ENCODE data around the gene JSRP1.

Gene JSRP1

GRCh38 chr19:2261438-2262172, 5.4 kb upstream of the JSRP1 start:
- peak; percentile 43; the same call in 1 of the 2 replicates for TF ChIP-seq CTCF (IDR thresholded peaks at IDR 0.05; ENCODE audit: low read length)
- TF ChIP-seq EZH2 (IDR thresholded peaks at IDR 0.05; ENCODE audit: borderline replicate concordance, low read length): no peak
- Histone ChIP-seq H3K9me3 (ENCODE audit: low read length) (no peaks in the 10 kb centered on the region), H3K9ac (ENCODE audit: low read length) (no peak overlapping the region), H3K27ac (ENCODE audit: low read depth, low read length, poor library complexity, severe bottlenecking) (peak overlapping the region; percentile 28), H3K79me2 (ENCODE audit: insufficient read depth, low read length) (no peaks in the 10 kb centered on the region), H3K36me3 (ENCODE audit: insufficient read depth, low read length) (no peaks in the 10 kb centered on the region), H3K27me3 (ENCODE audit: insufficient read depth, low read length) (no peaks in the 10 kb centered on the region), H2AFZ (ENCODE audit: low read length) (no peak overlapping the region), H3F3A (ENCODE audit: insufficient read depth, low read length) (no peaks in the 10 kb centered on the region), H3K4me1 (ENCODE audit: insufficient read depth, low read length, severe bottlenecking) (peaks cover 34% of the 10 kb centered on the region), H3K4me2 (ENCODE audit: low read length) (no peak overlapping the region), H3K9me2 (ENCODE audit: low read depth, low read length) (no peaks in the 10 kb centered on the region), H3K4me3 (ENCODE audit: low read depth, low read length, poor library complexity, severe bottlenecking) (no peak overlapping the region), H4K20me1 (ENCODE audit: insufficient read depth, low read length) (no peaks in the 10 kb centered on the region)

- Histone ChIP-seq H3K9ac (ENCODE audit: low read length) (no peak overlapping the region), H3K4me3 (ENCODE audit: low read depth, low read length, poor library complexity, severe bottlenecking) (no peak overlapping the region), H3K27ac (ENCODE audit: low read depth, low read length, poor library complexity, severe bottlenecking) (peak overlapping the region; percentile 31), H3K36me3 (ENCODE audit: insufficient read depth, low read length) (no peaks in the 10 kb centered on the region), H4K20me1 (ENCODE audit: insufficient read depth, low read length) (no peaks in the 10 kb centered on the region), H3K9me2 (ENCODE audit: low read depth, low read length) (no peaks in the 10 kb centered on the region), H2AFZ (ENCODE audit: low read length) (no peak overlapping the region), H3K27me3 (ENCODE audit: insufficient read depth, low read length) (no peaks in the 10 kb centered on the region), H3K9me3 (ENCODE audit: low read length) (no peaks in the 10 kb centered on the region), H3F3A (ENCODE audit: insufficient read depth, low read length) (no peaks in the 10 kb centered on the region), H3K4me1 (ENCODE audit: insufficient read depth, low read length, severe bottlenecking) (peaks cover 35% of the 10 kb centered on the region), H3K4me2 (ENCODE audit: low read length) (no peak overlapping the region), H3K79me2 (ENCODE audit: insufficient read depth, low read length) (no peaks in the 10 kb centered on the region)
- TF ChIP-seq CTCF (IDR thresholded peaks at IDR 0.05; ENCODE audit: low read length) (no peak), EZH2 (IDR thresholded peaks at IDR 0.05; ENCODE audit: borderline replicate concordance, low read length) (no peak)
Observed at GRCh38 chr19:2260341-2260805, 4.2 kb upstream of the JSRP1 start.

- no peak for TF ChIP-seq EZH2 (IDR thresholded peaks at IDR 0.05; ENCODE audit: borderline replicate concordance, low read length)
- no peak overlapping the region for H3K4me2 ChIP-seq (ENCODE audit: low read length)
- H3K9me3 ChIP-seq (ENCODE audit: low read length): no peaks in the 10 kb centered on the region
- H3K9me2 ChIP-seq (ENCODE audit: low read depth, low read length): no peaks in the 10 kb centered on the region
- no peaks in the 10 kb centered on the region for H3F3A ChIP-seq (ENCODE audit: insufficient read depth, low read length)
- H3K36me3 ChIP-seq (ENCODE audit: insufficient read depth, low read length): no peaks in the 10 kb centered on the region
- no peaks in the 10 kb centered on the region for H3K27me3 ChIP-seq (ENCODE audit: insufficient read depth, low read length)
- H4K20me1 ChIP-seq (ENCODE audit: insufficient read depth, low read length): no peaks in the 10 kb centered on the region
- peak overlapping the region; percentile 93 for H3K27ac ChIP-seq (ENCODE audit: low read depth, low read length, poor library complexity, severe bottlenecking)
- H3K9ac ChIP-seq (ENCODE audit: low read length): no peak overlapping the region
- H2AFZ ChIP-seq (ENCODE audit: low read length): no peak overlapping the region
- H3K4me3 ChIP-seq (ENCODE audit: low read depth, low read length, poor library complexity, severe bottlenecking): no peak overlapping the region
- no peaks in the 10 kb centered on the region for H3K79me2 ChIP-seq (ENCODE audit: insufficient read depth, low read length)
- H3K4me1 ChIP-seq (ENCODE audit: insufficient read depth, low read length, severe bottlenecking): peaks cover 31% of the 10 kb centered on the region
Observed at GRCh38 chr19:2259336-2259735, 3.1 kb upstream of the JSRP1 start.

Measured in OCI-LY1 (cell line).